HepG2 (cell line): ENCODE data around the gene CCDC70. TPM values are rescaled to one million over a fixed set of nuclear protein-coding genes. Genes with fewer than 3 reads are reported as not detected.

Experiments
- ATAC-seq: fragments of 200-7000 bp; cut with Tn5 transposase; 3 replicates; pipeline ENCODE4 v1.9.1; 2020; ENCODE audit warnings: mild to moderate bottlenecking, moderate library complexity
- BruUV-seq: library from RNA; stranded (reverse); fragments of 400-500 nt; replicated peaks from 2 replicates; lab custom pipeline; 2021; lab: Mats Ljungman, UMichigan
- CTCF ChIA-PET: fragments of 300-600 bp; formaldehyde crosslinking; extraction: SDS; loops from one replicate; lab custom pipeline; 2021; ENCODE audit warnings: low total read pairs, inconsistent platforms, low intra/inter-chr PET ratio; lab: Yijun Ruan, JAX
- POLR2A ChIA-PET: fragments of 350-600 bp; sonication (Branson Sonifier 250); formaldehyde crosslinking; loops from one replicate; lab custom pipeline; 2020; ENCODE audit warnings: antibody characterized with exemption, inconsistent platforms; lab: Yijun Ruan, JAX
- DNase-seq: peaks from one replicate; pipeline ENCODE4 v3.0.0-alpha.2; 2015; ENCODE audit warnings: low spot score
- FAIRE-seq: peaks from 3 replicates; lab custom pipeline; 2011; peaks lifted over from hg19 to GRCh38; lab: Jason Lieb, UNC
- H2AFZ ChIP-seq: one replicate; pipeline ENCODE4 v1.6.1; 2011; ENCODE audit warnings: low read length, inconsistent platforms
- H3K27ac ChIP-seq: fragments of 300-600 bp; 3 replicates; pipeline ENCODE4 v1.8.0; 2011; ENCODE audit warnings: mixed run types, mild to moderate bottlenecking, mixed read lengths, low read length, inconsistent platforms; ENCODE audit not compliant: insufficient read depth; ENCODE audit errors: extremely low read length
- H3K27me3 ChIP-seq, 2 experiments: fragments of 200-600 bp in 1 of 2; 2 replicates in 1 of 2; 3 replicates in 1 of 2; pipeline versions ENCODE4 v1.6.0 to v1.8.0; 2011; ENCODE audit warnings: low read length in 2 of 2, mild to moderate bottlenecking in 2 of 2, moderate library complexity in 2 of 2, inconsistent platforms in 1 of 2; ENCODE audit not compliant: insufficient read depth in 2 of 2, control insufficient read depth in 1 of 2
- H3K36me3 ChIP-seq, 2 experiments: fragments of 200-600 bp in 1 of 2; replicated peaks in 1 of 2; 2 replicates in 1 of 2; 3 replicates in 1 of 2; pipeline versions ENCODE4 v1.5.1 to v1.8.0; 2011; ENCODE audit warnings: low read length in 2 of 2, inconsistent platforms in 1 of 2; ENCODE audit not compliant: insufficient read depth in 2 of 2, control insufficient read depth in 1 of 2
- H3K4me1 ChIP-seq: 2 replicates; pipeline ENCODE4 v1.5.1; 2012; ENCODE audit warnings: low read length, inconsistent platforms; ENCODE audit not compliant: insufficient read depth
- H3K4me2 ChIP-seq: 2 replicates; pipeline ENCODE4 v1.6.0; 2011; ENCODE audit warnings: low read depth, low read length, inconsistent platforms
- H3K4me3 ChIP-seq, 3 experiments: fragments of 200-600 bp in 1 of 3; sonication (generic), shearing (Covaris generic) in 1 of 3; replicated peaks in 1 of 3; 2 replicates each; pipeline ENCODE4 v1.5.1; 2011 to 2016; ENCODE audit warnings: low read length in 3 of 3, inconsistent platforms in 2 of 3, low read depth in 2 of 3, mild to moderate bottlenecking in 2 of 3, control low read depth in 1 of 3, mixed read lengths in 1 of 3; ENCODE audit not compliant: insufficient read depth in 1 of 3
- H3K79me2 ChIP-seq: one replicate; pipeline ENCODE4 v1.6.1; 2011; ENCODE audit warnings: low read length, inconsistent platforms; ENCODE audit not compliant: insufficient read depth
- H3K9ac ChIP-seq: 2 replicates; pipeline ENCODE4 v1.6.0; 2011; ENCODE audit warnings: mild to moderate bottlenecking, low read depth, low read length, inconsistent platforms; ENCODE audit not compliant: insufficient read depth
- H3K9me3 ChIP-seq: 2 replicates; pipeline ENCODE4 v1.5.1; 2012; ENCODE audit warnings: mild to moderate bottlenecking, low read length
- H4K20me1 ChIP-seq: 2 replicates; pipeline ENCODE4 v1.6.0; 2011; ENCODE audit warnings: inconsistent platforms, mild to moderate bottlenecking, low read length, moderate library complexity; ENCODE audit not compliant: insufficient read depth
- BHLHE40 ChIP-seq: IDR thresholded peaks from 2 replicates; pipeline ENCODE4 v1.6.1; 2011; ENCODE audit warnings: low read length, improper control_type of control experiment
- FOXA3 ChIP-seq: IDR thresholded peaks from 2 replicates; pipeline ENCODE4 v1.6.1; 2016; ENCODE audit warnings: missing genetic modification reagents, missing compliant biosample characterization
- RFXANK ChIP-seq: IDR thresholded peaks from 2 replicates; pipeline ENCODE4 v1.6.1; 2016
- SALL1 ChIP-seq: sonication (generic); formaldehyde crosslinking; IDR thresholded peaks from 2 replicates; pipeline ENCODE4 v1.8.0; 2022; ENCODE audit warnings: mild to moderate bottlenecking, missing genetic modification reagents
- SAP130 ChIP-seq: IDR thresholded peaks from 2 replicates; pipeline ENCODE4 v1.6.1; 2016; ENCODE audit warnings: low read depth
- SOX13 ChIP-seq, 3 experiments: fragments of 450-650 bp in 1 of 3; sonication (generic) in 1 of 3; formaldehyde crosslinking in 1 of 3; IDR thresholded peaks in 2 of 3; conservative IDR thresholded peaks in 1 of 3; 2 replicates each; pipeline versions ENCODE4 v1.5.0 to v1.6.1; 2016 to 2020; ENCODE audit warnings: antibody characterized with exemption in 1 of 3, mild to moderate bottlenecking in 1 of 3, missing compliant biosample characterization in 1 of 3, missing genetic modification reagents in 1 of 3, moderate library complexity in 1 of 3
- WGBS: methylation state at CpG from one replicate; pipeline ENCODE4 v1.1.6; 2017; ENCODE audit warnings: low lambda C conversion rate; 5-methylcytosine and 5-hydroxymethylcytosine counted together
- in situ Hi-C: cut with HindIII; loops from 2 replicates; pipeline ENCODE4 v1.10.0; 2017; ENCODE audit warnings: low pct_unique_long_range_greater_than_20kb; ENCODE audit not compliant: extremely low pct_ligation_motif_present
- intact Hi-C: fragments of 100-400 bp; cut with micrococcal nuclease; formaldehyde crosslinking; loops from one replicate; pipeline ENCODE4 v1.10.0; 2022; ENCODE audit not compliant: unreplicated experiment
- polyA plus RNA-seq, 8 experiments: library from polyadenylated mRNA; depleted of rRNA in 3 of 8; stranded (reverse) in 7 of 8; unstranded in 1 of 8; fragments of >200 nt; fragmentation: Illumina TruSeq in 4 of 8; extraction: Trizol in 4 of 8; gene quantifications; 2 replicates each; pipeline versions ENCODE4 v1.2.1 to v1.2.3, GENCODE V29; 2011 to 2016; ENCODE audit warnings: low read depth in 4 of 8, missing spikeins in 1 of 8, mixed read lengths in 1 of 8; ENCODE audit not compliant: insufficient read depth in 1 of 8
- total RNA-seq, 5 experiments: library from RNA; depleted of rRNA; stranded (reverse); fragments of >200 nt; fragmentation: Illumina TruSeq; extraction: Trizol; gene quantifications; 2 replicates each; pipeline ENCODE4 v1.2.3, GENCODE V29; 2016; ENCODE audit warnings: low read depth in 1 of 5
- TF ChIP-seq, protein P1 (sequence below): sonication (generic); formaldehyde crosslinking; IDR thresholded peaks from 2 replicates; pipeline ENCODE4 v1.5.1; 2020; ENCODE audit warnings: mild to moderate bottlenecking, moderate library complexity, missing genetic modification reagents
- TF ChIP-seq, protein P2 (sequence below): sonication (generic); formaldehyde crosslinking; IDR thresholded peaks from 2 replicates; pipeline ENCODE4 v1.5.0; 2020; ENCODE audit warnings: mild to moderate bottlenecking, missing genetic modification reagents, moderate library complexity
- TF ChIP-seq, protein P3 (sequence below): IDR thresholded peaks from 2 replicates; pipeline ENCODE4 v1.6.1; 2016; ENCODE audit warnings: low read depth, borderline replicate concordance
- TF ChIP-seq, protein P4 (sequence below): sonication (generic); formaldehyde crosslinking; IDR thresholded peaks from 2 replicates; pipeline ENCODE4 v1.4.0; 2020; ENCODE audit warnings: missing genetic modification reagents
- TF ChIP-seq, protein P5 (sequence below): IDR thresholded peaks from 2 replicates; pipeline ENCODE4 v1.6.1; 2012; ENCODE audit warnings: inconsistent platforms

The CCDC70 gene
- total and polyA plus RNA-seq, 2 of the 13 experiments (the other 11 are each of a cell fraction or from before 2014, with no cell fraction given), result 0.13 TPM; not detected in 1

DNA sequence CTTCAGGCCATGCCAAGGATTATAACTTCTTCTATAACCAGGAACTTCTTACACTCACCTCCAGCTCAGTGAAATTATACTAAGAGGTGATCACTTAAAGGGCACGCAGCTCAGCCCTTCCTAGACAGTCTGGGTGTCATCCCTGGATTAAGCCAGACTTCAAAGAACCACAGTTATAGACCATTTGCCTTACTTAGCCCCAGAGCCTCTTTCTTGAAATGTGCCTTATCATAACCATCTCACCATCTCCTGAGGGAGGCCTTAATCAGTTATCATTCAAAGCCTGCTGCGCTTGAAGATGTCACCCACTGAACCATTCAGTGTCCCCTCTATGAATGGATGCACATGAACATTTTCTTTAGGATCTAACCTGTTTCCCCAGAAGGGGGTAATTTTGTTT, 47.7 kb upstream of the CCDC70 start (continued):
- TF ChIP-seq, protein P1, sequence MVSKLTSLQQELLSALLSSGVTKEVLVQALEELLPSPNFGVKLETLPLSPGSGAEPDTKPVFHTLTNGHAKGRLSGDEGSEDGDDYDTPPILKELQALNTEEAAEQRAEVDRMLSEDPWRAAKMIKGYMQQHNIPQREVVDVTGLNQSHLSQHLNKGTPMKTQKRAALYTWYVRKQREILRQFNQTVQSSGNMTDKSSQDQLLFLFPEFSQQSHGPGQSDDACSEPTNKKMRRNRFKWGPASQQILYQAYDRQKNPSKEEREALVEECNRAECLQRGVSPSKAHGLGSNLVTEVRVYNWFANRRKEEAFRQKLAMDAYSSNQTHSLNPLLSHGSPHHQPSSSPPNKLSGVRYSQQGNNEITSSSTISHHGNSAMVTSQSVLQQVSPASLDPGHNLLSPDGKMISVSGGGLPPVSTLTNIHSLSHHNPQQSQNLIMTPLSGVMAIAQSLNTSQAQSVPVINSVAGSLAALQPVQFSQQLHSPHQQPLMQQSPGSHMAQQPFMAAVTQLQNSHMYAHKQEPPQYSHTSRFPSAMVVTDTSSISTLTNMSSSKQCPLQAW (CRISPR knock-in tag), result no peak

DNA sequence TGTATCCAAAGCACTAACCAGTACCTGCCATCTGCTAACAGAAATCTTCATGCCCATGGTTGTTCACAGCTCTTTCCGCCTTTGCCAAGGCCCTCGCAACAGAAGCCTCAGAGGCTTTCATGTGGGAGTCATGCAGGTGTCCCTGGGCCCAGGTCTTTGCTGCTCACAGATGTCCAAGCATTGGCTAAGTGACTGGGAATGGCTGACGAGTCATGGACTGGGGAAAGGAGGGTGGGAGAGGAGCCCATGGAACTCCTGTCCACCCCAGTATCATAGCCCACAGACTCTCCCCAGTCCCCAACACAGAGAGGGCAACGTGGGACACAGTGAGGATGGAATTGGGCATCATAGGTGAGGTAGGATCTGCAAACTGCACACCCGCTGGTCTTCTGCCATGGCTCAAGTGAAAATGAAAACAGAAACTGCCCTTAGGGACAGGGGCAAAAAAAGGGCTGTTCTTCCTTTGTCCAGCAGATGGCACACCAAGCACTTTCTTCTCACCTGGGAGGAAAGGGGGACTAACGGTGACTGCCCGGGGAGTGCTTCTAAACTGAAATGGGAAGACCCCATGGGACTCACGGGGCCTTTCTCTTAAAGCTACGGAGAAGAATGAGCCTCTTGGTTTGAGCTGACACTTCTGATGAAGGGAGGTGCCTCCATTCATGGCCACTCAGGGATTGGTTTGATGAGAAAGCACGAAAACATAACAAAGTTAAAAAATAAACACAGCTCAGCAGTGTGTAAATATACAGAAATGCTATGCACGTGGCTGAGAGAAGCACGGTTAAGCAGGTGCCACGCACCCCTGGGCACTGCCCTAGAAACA, 46.7 kb upstream of the CCDC70 start:
- ATAC-seq, result peak; percentile 94
- peak; percentile 90 for FAIRE-seq
- TF ChIP-seq, protein P2, sequence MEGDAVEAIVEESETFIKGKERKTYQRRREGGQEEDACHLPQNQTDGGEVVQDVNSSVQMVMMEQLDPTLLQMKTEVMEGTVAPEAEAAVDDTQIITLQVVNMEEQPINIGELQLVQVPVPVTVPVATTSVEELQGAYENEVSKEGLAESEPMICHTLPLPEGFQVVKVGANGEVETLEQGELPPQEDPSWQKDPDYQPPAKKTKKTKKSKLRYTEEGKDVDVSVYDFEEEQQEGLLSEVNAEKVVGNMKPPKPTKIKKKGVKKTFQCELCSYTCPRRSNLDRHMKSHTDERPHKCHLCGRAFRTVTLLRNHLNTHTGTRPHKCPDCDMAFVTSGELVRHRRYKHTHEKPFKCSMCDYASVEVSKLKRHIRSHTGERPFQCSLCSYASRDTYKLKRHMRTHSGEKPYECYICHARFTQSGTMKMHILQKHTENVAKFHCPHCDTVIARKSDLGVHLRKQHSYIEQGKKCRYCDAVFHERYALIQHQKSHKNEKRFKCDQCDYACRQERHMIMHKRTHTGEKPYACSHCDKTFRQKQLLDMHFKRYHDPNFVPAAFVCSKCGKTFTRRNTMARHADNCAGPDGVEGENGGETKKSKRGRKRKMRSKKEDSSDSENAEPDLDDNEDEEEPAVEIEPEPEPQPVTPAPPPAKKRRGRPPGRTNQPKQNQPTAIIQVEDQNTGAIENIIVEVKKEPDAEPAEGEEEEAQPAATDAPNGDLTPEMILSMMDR, result peak; percentile 88
- no peak for TF ChIP-seq RFXANK (CRISPR knock-in tag)
- TF ChIP-seq FOXA3 (CRISPR knock-in tag), result peak; percentile 51; the same call in 1 of the 2 replicates
- TF ChIP-seq, protein P3, sequence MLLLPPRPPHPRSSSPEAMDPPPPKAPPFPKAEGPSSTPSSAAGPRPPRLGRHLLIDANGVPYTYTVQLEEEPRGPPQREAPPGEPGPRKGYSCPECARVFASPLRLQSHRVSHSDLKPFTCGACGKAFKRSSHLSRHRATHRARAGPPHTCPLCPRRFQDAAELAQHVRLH (CRISPR knock-in tag), result 0 out of 2 replicates have a peak, but pooled peaks have one; percentile 23
- TF ChIP-seq, protein P4, sequence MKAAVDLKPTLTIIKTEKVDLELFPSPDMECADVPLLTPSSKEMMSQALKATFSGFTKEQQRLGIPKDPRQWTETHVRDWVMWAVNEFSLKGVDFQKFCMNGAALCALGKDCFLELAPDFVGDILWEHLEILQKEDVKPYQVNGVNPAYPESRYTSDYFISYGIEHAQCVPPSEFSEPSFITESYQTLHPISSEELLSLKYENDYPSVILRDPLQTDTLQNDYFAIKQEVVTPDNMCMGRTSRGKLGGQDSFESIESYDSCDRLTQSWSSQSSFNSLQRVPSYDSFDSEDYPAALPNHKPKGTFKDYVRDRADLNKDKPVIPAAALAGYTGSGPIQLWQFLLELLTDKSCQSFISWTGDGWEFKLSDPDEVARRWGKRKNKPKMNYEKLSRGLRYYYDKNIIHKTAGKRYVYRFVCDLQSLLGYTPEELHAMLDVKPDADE (CRISPR knock-in tag), result no peak
- TF ChIP-seq BHLHE40, result peak; percentile 60
- peak; percentile 49; the same call in 1 of the 2 replicates for TF ChIP-seq SALL1 (CRISPR knock-in tag)
- TF ChIP-seq SOX13 (IDR thresholded peaks at IDR 0.05), result no peak
- TF ChIP-seq SOX13 (CRISPR knock-in tag; conservative IDR thresholded peaks at IDR 0.05 in 1 of 2, IDR thresholded peaks at IDR 0.05 in 1 of 2), result peak in 1 of 2 experiments; percentile 4; a peak in 1 of 4 replicates
- peak; percentile 32; the same call in 1 of the 2 replicates for TF ChIP-seq SAP130 (CRISPR knock-in tag)
- TF ChIP-seq, protein P5, sequence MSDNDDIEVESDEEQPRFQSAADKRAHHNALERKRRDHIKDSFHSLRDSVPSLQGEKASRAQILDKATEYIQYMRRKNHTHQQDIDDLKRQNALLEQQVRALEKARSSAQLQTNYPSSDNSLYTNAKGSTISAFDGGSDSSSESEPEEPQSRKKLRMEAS, result peak; percentile 56; the same call in 1 of the 2 replicates

More for the DNA sequence above, 46.7 kb upstream of the CCDC70 start:
- intact Hi-C loops, result loop anchor here (1.0 kb wide), 2 partner anchors 312 to 386 kb away; no protein-coding TSS in a partner anchor
- H3K27ac ChIP-seq, result no peak overlapping the region
- ChIA-PET POLR2A (interaction anchor here (0.9 to 2.3 kb wide), 3 partner anchors 10 to 362 kb away, joined by 3 to 10 read pairs (median 3); partner anchors contain the start of gene INTS6), CTCF (interaction anchor here (1.1 to 1.6 kb wide), 5 partner anchors 35 to 386 kb away, joined by 4 to 9 read pairs (median 5); partner anchors contain the start of gene NEK5)
- H3K36me3 ChIP-seq, result no peaks in the 10 kb centered on the region
- no peaks in the 10 kb centered on the region for H3K9me3 ChIP-seq
- in situ Hi-C loops, result loop anchor here (10.0 kb wide), 1 partner anchor 310 kb away; the partner anchor contains the start of gene NEK5
- peaks cover 14% of the 10 kb centered on the region for H3K4me1 ChIP-seq
- H3K4me3 ChIP-seq, result peak overlapping the region in 2 of 3 experiments; percentile 43 to 53; a peak in 5 of 6 replicates
- 21% methylated on average over 12 of the region's 13 CpGs for WGBS
- H3K9ac ChIP-seq, result peak overlapping the region; percentile 16; the same call in 1 of the 2 replicates
- BruUV-seq, result no TSS peak
- H3K4me2 ChIP-seq, result peak overlapping the region; percentile 77
- H3K79me2 ChIP-seq, result no peaks in the 10 kb centered on the region
- no peaks in the 10 kb centered on the region for H4K20me1 ChIP-seq
- peak overlapping the region; percentile 36 for H2AFZ ChIP-seq
- DNase-seq, result peak; percentile 63
- no peaks in the 10 kb centered on the region for H3K27me3 ChIP-seq
